PFSK-1 (cell line): ENCODE results near the gene BARHL1.

Experiments
- FOXP2 ChIP-seq: optimal IDR thresholded peaks from 2 replicates; pipeline ENCODE3; 2011; ENCODE audit warnings: borderline replicate concordance, control low read depth, inconsistent platforms; ENCODE audit not compliant: insufficient read depth; ENCODE audit errors: extremely low read length, extremely low read depth
- POLR2AphosphoS5 ChIP-seq: IDR thresholded peaks from 2 replicates; pipeline ENCODE4 v1.6.1; 2012; ENCODE audit warnings: low read depth, mild to moderate bottlenecking, control low read depth, low read length, moderate library complexity
- SIN3A ChIP-seq: IDR thresholded peaks from 2 replicates; pipeline ENCODE4 v1.6.1; 2012; ENCODE audit warnings: mild to moderate bottlenecking, low read length, moderate library complexity, borderline replicate concordance; ENCODE audit not compliant: insufficient read depth
- TAF1 ChIP-seq: IDR thresholded peaks from 2 replicates; pipeline ENCODE4 v1.6.1; 2012; ENCODE audit warnings: low read length, control low read depth, borderline replicate concordance; ENCODE audit not compliant: insufficient read depth
- TF ChIP-seq, protein P1 (sequence below), 2 experiments: IDR thresholded peaks; 2 replicates each; pipeline versions ENCODE4 v1.6.1 to v1.8.0; 2011 to 2012; ENCODE audit warnings: low read depth in 2 of 2, low read length in 2 of 2, control low read depth in 1 of 2, inconsistent platforms in 1 of 2, mild to moderate bottlenecking in 1 of 2, moderate library complexity in 1 of 2; ENCODE audit not compliant: insufficient read depth in 1 of 2

The BARHL1 gene

DNA sequence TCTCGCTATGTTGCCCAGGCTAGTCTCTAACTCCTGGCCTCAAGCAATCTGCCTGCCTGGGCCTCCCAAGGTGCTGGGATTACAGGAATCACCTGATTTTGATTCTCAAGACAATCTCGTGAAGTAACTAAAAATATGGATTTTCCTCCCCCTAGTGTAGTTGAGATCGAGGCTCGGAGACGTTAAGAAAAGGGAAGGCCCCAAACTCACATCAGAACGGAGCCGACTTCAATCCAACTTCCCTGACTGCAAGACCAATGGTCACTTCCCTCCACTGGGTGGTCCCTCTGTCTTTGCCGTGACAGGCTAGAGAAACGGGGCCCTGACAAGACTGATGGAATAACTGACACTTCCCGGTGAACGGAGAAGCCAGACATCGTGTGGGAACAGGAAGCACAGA lies 28.3 kb downstream of the BARHL1 start:
- TF ChIP-seq, protein P1, sequence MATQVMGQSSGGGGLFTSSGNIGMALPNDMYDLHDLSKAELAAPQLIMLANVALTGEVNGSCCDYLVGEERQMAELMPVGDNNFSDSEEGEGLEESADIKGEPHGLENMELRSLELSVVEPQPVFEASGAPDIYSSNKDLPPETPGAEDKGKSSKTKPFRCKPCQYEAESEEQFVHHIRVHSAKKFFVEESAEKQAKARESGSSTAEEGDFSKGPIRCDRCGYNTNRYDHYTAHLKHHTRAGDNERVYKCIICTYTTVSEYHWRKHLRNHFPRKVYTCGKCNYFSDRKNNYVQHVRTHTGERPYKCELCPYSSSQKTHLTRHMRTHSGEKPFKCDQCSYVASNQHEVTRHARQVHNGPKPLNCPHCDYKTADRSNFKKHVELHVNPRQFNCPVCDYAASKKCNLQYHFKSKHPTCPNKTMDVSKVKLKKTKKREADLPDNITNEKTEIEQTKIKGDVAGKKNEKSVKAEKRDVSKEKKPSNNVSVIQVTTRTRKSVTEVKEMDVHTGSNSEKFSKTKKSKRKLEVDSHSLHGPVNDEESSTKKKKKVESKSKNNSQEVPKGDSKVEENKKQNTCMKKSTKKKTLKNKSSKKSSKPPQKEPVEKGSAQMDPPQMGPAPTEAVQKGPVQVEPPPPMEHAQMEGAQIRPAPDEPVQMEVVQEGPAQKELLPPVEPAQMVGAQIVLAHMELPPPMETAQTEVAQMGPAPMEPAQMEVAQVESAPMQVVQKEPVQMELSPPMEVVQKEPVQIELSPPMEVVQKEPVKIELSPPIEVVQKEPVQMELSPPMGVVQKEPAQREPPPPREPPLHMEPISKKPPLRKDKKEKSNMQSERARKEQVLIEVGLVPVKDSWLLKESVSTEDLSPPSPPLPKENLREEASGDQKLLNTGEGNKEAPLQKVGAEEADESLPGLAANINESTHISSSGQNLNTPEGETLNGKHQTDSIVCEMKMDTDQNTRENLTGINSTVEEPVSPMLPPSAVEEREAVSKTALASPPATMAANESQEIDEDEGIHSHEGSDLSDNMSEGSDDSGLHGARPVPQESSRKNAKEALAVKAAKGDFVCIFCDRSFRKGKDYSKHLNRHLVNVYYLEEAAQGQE (IDR thresholded peaks at IDR 0.05; ENCODE audit: insufficient read depth in 1 of 2, low read depth in 2 of 2, low read length in 2 of 2): no peak
- TF ChIP-seq FOXP2: no peak
- no peak for TF ChIP-seq SIN3A

DNA sequence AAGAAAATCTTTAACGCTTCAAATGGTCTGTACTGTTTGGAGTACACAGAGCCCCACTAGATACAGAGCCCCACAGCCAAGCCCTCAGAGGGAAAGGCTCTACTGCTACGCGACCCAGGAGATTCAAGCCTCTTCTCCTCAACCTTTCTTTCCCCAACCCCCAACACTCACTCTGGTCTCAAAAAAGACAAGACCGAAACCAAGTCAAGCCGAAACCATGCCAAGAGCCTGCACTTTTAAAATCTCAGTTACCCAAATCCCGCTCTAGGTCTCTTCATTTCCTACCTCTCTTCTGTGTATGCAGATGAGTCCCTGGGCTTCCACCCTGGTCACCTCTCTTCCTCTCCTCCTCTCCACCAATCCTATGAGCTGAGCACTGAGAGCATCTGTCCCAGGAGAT lies 31.9 kb downstream of the BARHL1 start:
- no peak for TF ChIP-seq FOXP2
- TF ChIP-seq SIN3A: no peak
- no peak for TF ChIP-seq POLR2AphosphoS5
- TF ChIP-seq, protein P1 (IDR thresholded peaks at IDR 0.05; ENCODE audit: insufficient read depth in 1 of 2, low read depth in 2 of 2, low read length in 2 of 2): no peak
- no peak for TF ChIP-seq TAF1

DNA sequence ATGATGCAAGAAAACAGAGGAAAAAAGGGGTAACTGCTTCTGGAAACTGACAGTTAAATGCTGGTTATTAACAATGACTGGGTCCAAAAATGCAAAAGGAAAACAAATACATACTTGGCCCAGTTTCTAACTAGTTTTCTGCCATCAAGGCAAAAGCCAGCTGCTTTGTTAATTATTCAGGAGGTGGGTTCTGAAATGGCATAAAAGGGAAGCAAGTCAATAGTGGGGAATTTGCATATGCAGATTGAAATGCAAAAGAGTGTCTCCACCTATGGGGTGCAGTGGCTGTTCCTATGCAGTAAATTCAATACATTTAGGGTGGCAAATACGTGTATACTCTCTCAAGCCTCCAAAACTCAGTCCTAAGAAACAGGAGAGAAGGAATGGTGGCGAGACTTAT lies 33.4 kb downstream of the BARHL1 start:
- TF ChIP-seq POLR2AphosphoS5: no peak
- no peak for TF ChIP-seq SIN3A
- TF ChIP-seq TAF1: no peak
- TF ChIP-seq, protein P1 (IDR thresholded peaks at IDR 0.05; ENCODE audit: insufficient read depth in 1 of 2, low read depth in 2 of 2, low read length in 2 of 2): no peak
- TF ChIP-seq FOXP2: no peak

DNA sequence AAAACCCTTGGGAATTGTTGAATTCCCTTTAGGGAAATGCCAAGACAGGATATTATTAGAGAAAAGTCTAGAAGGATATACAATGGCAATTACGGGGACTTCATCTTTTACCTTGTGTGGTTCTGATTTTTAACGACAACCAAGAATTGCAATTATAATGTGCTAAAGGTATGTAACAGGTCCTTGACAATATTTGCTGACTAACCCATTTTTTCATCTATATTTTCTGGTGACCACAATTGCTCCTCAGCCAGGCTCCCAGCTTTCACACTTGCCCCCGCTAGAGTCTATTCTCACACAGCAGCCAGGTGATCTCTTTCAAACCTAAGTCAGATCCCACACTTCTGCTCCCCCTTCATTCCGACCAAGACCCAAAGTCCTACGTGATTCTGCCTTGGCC lies 34.3 kb downstream of the BARHL1 start:
- TF ChIP-seq FOXP2 (no peak), POLR2AphosphoS5 (no peak), SIN3A (no peak), TAF1 (no peak)
- TF ChIP-seq, protein P1 (IDR thresholded peaks at IDR 0.05; ENCODE audit: insufficient read depth in 1 of 2, low read depth in 2 of 2, low read length in 2 of 2): no peak

DNA sequence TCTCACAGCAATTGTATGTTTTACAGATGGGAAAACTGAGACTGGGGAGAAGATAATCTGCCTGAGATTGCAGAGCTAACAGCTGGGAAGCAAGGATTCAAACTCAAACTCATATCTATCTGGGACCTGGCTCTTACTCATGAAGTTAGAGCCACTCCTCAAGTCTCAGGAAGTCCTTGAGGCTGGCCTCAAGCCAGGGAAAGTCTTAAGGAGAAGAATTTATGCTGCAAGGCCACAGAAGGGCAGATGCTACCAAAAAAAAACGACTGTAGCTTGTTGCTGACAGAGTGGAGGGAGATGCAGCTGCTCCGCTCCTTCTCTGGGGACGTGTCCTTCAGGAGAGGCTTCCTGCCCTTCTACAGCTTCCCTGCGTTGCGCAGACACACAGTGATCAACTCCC lies 39.8 kb downstream of the BARHL1 start:
- no peak for TF ChIP-seq TAF1
- TF ChIP-seq, protein P1 (IDR thresholded peaks at IDR 0.05; ENCODE audit: insufficient read depth in 1 of 2, low read depth in 2 of 2, low read length in 2 of 2): no peak
- TF ChIP-seq POLR2AphosphoS5: no peak
- no peak for TF ChIP-seq FOXP2
- no peak for TF ChIP-seq SIN3A
